HUES64 (cell line): ENCODE measurements around the gene LRRC31.

Experiments used
- H3K27ac ChIP-seq: 2 replicates; pipeline ENCODE4 v1.7.0; 2013; ENCODE audit warnings: low read depth, low read length, inconsistent platforms
- H3K27me3 ChIP-seq: 2 replicates; pipeline ENCODE4 v1.6.1; 2013; ENCODE audit warnings: mild to moderate bottlenecking, low read length; ENCODE audit not compliant: insufficient read depth
- H3K36me3 ChIP-seq: 2 replicates; pipeline ENCODE4 v1.6.1; 2013; ENCODE audit warnings: mild to moderate bottlenecking, low read length; ENCODE audit not compliant: insufficient read depth
- H3K4me1 ChIP-seq: 2 replicates; pipeline ENCODE4 v1.6.1; 2013; ENCODE audit warnings: mild to moderate bottlenecking, low read length, moderate library complexity; ENCODE audit not compliant: insufficient read depth
- H3K4me3 ChIP-seq: 2 replicates; pipeline ENCODE4 v1.5.1; 2013; ENCODE audit warnings: mild to moderate bottlenecking, low read length, moderate library complexity
- H3K9ac ChIP-seq: 2 replicates; pipeline ENCODE4 v1.6.1; 2013; ENCODE audit warnings: mild to moderate bottlenecking, low read depth, low read length
- H3K9me3 ChIP-seq: 2 replicates; pipeline ENCODE4 v1.6.1; 2013; ENCODE audit warnings: low read depth, low read length; ENCODE audit not compliant: insufficient read depth
- WGBS: fragments of 150-250, 120-280 bp; methylation state at CpG from one replicate; pipeline ENCODE4 v1.1.7; 2013; ENCODE audit warnings: missing lambda C conversion rate; 5-methylcytosine and 5-hydroxymethylcytosine counted together

Gene LRRC31

GRCh38 chr3:169836078-169836941 lies 33.4 kb downstream of the LRRC31 start:
- Histone ChIP-seq H3K27ac (no peak overlapping the region), H3K9me3 (no peaks in the 10 kb centered on the region), H3K4me3 (no peak overlapping the region), H3K27me3 (no peaks in the 10 kb centered on the region), H3K4me1 (no peaks in the 10 kb centered on the region), H3K36me3 (no peaks in the 10 kb centered on the region), H3K9ac (peak overlapping the region; percentile 11; the same call in 1 of the 2 replicates)
- WGBS = 67% methylated on average over 5 of the region's 5 CpGs

DNA sequence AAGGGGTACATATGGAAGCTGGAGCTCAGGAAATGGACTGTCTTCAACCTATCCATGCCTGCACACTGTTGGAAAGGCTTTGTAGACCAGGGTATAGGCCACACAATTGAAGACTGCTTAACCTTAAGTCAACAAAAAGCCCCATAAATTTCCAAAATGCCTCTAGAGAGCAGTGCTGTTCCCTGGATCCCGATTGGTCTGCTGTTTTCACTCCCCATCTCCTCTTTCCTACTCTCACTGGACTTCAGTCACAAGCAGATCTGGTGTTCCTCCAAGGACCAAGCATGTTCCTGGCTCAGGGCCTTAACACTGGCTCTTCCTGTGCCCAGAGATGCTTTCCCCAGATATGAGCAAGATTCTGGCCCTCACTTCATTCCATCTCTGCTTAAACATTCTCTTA lies 34.2 kb downstream of the LRRC31 start:
- H3K27ac ChIP-seq = no peak overlapping the region
- H3K27me3 ChIP-seq = no peaks in the 10 kb centered on the region
- 94% methylated on average over 1 of the region's 1 CpG for WGBS
- H3K4me3 ChIP-seq = no peak overlapping the region
- H3K9me3 ChIP-seq = no peaks in the 10 kb centered on the region
- H3K36me3 ChIP-seq = no peaks in the 10 kb centered on the region
- no peaks in the 10 kb centered on the region for H3K4me1 ChIP-seq
- no peak overlapping the region for H3K9ac ChIP-seq

GRCh38 chr3:169827712-169828111 lies 42.0 kb downstream of the LRRC31 start:
- Histone ChIP-seq H3K36me3 (no peaks in the 10 kb centered on the region), H3K27me3 (no peaks in the 10 kb centered on the region), H3K4me3 (no peak overlapping the region), H3K4me1 (no peaks in the 10 kb centered on the region), H3K9me3 (no peaks in the 10 kb centered on the region), H3K27ac (no peak overlapping the region), H3K9ac (no peak overlapping the region)
- WGBS = 85% methylated on average over 4 of the region's 4 CpGs

DNA sequence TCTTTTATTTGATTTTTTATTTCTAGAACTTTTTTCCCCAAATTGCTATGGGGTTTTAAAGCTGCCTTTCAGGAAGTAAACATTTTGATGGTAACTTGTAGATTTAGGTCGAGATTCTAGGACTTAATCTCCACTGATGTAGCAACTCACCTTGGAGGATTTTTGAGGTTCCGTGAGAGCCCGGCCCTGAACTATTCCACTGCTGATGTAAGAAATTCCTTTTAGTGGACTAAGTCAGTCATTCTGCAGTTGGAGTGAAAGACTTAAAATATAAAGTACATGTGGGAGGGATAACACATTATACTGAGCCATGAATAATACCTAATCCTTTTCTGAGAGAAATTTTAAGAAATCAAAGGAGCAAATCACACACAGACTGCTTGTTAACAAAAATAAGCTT lies 44.4 kb downstream of the LRRC31 start:
- Histone ChIP-seq H3K27me3 (no peaks in the 10 kb centered on the region), H3K9me3 (no peaks in the 10 kb centered on the region), H3K4me3 (no peak overlapping the region), H3K4me1 (no peaks in the 10 kb centered on the region), H3K36me3 (no peaks in the 10 kb centered on the region), H3K27ac (no peak overlapping the region), H3K9ac (no peak overlapping the region)
- WGBS = 94% methylated on average over 3 of the region's 3 CpGs

DNA sequence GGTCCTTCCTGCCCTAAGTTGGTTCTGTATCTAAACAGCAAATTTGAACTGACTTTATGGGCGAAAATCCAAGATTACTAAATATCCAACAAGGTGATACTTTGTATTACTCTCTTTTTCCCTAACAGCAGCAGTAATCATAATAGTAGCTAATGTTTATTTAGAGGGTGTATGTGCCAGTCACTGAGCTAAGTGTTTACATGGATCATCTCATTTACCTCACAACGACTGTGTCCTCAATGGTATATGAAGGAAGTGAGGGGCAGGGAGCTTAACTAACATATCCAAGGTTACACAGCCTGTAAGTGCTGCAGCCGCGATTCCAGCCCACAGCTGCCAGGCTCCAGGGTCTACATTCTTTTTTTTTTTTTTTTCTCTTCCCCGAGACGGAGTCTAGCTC lies 46.8 kb downstream of the LRRC31 start:
- H3K9me3 ChIP-seq = no peaks in the 10 kb centered on the region
- no peak overlapping the region for H3K27ac ChIP-seq
- H3K36me3 ChIP-seq = no peaks in the 10 kb centered on the region
- 93% methylated on average over 5 of the region's 6 CpGs for WGBS
- H3K9ac ChIP-seq = no peak overlapping the region
- H3K4me1 ChIP-seq = no peaks in the 10 kb centered on the region
- no peaks in the 10 kb centered on the region for H3K27me3 ChIP-seq
- no peak overlapping the region for H3K4me3 ChIP-seq

- Histone ChIP-seq H3K27me3 (no peaks in the 10 kb centered on the region), H3K27ac (no peak overlapping the region), H3K9me3 (no peaks in the 10 kb centered on the region), H3K36me3 (no peaks in the 10 kb centered on the region), H3K4me1 (no peaks in the 10 kb centered on the region), H3K9ac (no peak overlapping the region), H3K4me3 (no peak overlapping the region)
- 94% methylated on average over 20 of the region's 20 CpGs for WGBS
Measured at GRCh38 chr3:169822540-169822939, 47.2 kb downstream of the LRRC31 start.

GRCh38 chr3:169822091-169822490 lies 47.6 kb downstream of the LRRC31 start:
- Histone ChIP-seq H3K4me3 (no peak overlapping the region), H3K36me3 (no peaks in the 10 kb centered on the region), H3K27me3 (no peaks in the 10 kb centered on the region), H3K27ac (no peak overlapping the region), H3K4me1 (no peaks in the 10 kb centered on the region), H3K9me3 (no peaks in the 10 kb centered on the region), H3K9ac (no peak overlapping the region)
- 95% methylated on average over 15 of the region's 15 CpGs for WGBS

- H3K27me3 ChIP-seq = peaks cover 6% of the 10 kb centered on the region; the same call in 1 of the 2 replicates
- no peaks in the 10 kb centered on the region for H3K36me3 ChIP-seq
- no peak overlapping the region for H3K4me3 ChIP-seq
- no peak overlapping the region for H3K9ac ChIP-seq
- peaks cover 3% of the 10 kb centered on the region; the same call in 1 of the 2 replicates for H3K4me1 ChIP-seq
- H3K27ac ChIP-seq = no peak overlapping the region
- H3K9me3 ChIP-seq = peaks cover 9% of the 10 kb centered on the region; the same call in 1 of the 2 replicates
- WGBS = 97% methylated on average over 1 of the region's 2 CpGs
Measured at GRCh38 chr3:169818316-169818715, 51.4 kb downstream of the LRRC31 start.

DNA sequence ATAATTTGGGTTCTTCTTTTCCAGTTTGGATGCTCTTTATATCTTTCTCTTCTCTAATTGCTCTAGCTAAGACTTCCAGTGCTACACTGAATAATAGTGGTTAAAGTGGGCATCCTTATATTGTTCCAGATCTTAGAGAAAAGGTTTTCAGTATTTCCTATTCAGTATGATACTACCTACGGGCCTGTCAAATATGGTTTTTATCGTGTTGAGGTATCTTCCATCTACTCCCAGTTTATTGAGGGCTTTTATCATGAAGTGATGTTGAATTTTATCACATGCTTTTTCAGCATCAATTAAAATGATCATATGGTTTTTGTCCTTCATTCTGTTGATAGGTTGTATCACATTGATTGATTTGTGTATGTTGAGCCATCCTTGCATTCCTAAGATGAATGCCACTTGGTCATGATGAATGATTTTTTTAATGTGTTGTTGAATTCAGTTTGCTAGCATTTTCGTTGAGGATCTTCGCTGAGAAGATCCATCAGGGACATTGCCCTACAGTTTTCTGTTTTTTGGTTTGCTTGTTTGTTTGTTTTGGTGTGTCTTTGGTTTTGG lies 54.1 kb downstream of the LRRC31 start:
- Histone ChIP-seq H3K9ac (no peak overlapping the region), H3K36me3 (no peaks in the 10 kb centered on the region), H3K27me3 (peaks cover 17% of the 10 kb centered on the region; the same call in 1 of the 2 replicates), H3K27ac (no peak overlapping the region), H3K4me3 (no peak overlapping the region), H3K9me3 (peaks cover 9% of the 10 kb centered on the region; the same call in 1 of the 2 replicates), H3K4me1 (peaks cover 16% of the 10 kb centered on the region)
- 97% methylated on average over 4 of the region's 4 CpGs for WGBS

GRCh38 chr3:169813757-169814517 lies 55.8 kb downstream of the LRRC31 start:
- no peaks in the 10 kb centered on the region for H3K36me3 ChIP-seq
- 0 out of 2 replicates have a peak overlapping the region, but pooled peaks have one; percentile 52 for H3K4me3 ChIP-seq
- WGBS = 82% methylated on average over 27 of the region's 27 CpGs
- no peak overlapping the region for H3K9ac ChIP-seq
- peaks cover 16% of the 10 kb centered on the region for H3K4me1 ChIP-seq
- peaks cover 9% of the 10 kb centered on the region; the same call in 1 of the 2 replicates for H3K9me3 ChIP-seq
- H3K27ac ChIP-seq = no peak overlapping the region
- H3K27me3 ChIP-seq = peaks cover 17% of the 10 kb centered on the region; the same call in 1 of the 2 replicates

DNA sequence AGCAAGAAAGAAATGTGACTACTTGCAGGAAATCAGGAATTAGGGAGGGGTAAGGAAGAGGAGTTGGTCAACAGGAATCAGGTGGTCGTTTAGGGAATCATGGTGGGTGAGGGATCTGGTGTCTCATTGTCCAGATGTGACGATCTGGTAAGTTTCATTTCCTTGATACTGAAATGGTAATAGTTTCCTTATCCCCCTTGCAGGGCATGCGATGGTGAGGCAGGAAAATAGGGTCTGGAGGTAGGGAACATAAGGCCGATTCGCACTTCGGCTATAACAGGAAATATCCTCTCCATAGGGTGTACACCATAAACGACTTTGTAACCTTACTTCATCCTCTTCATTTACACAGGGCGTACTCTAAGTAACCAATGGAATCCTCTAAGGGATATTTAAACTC lies 56.5 kb downstream of the LRRC31 start:
- Histone ChIP-seq H3K36me3 (no peaks in the 10 kb centered on the region), H3K9me3 (peaks cover 9% of the 10 kb centered on the region; the same call in 1 of the 2 replicates), H3K4me1 (peaks cover 16% of the 10 kb centered on the region), H3K27ac (no peak overlapping the region), H3K27me3 (peaks cover 17% of the 10 kb centered on the region; the same call in 1 of the 2 replicates), H3K9ac (no peak overlapping the region), H3K4me3 (peak overlapping the region; percentile 52)
- 76% methylated on average over 8 of the region's 8 CpGs for WGBS
